ENCODE data around the gene TAL1.

TAL1 gene

GRCh38 chr1:47243910-47244309 lies 11.9 kb upstream of the TAL1 start:
- Histone ChIP-seq H3K27ac (ENCODE audit: low read length) (no peak overlapping the region), H3K27me3 (ENCODE audit: control insufficient read depth in 1 of 2, insufficient read depth in 2 of 2, low read length in 2 of 2) (peaks cover 3 to 15% of the 10 kb centered on the region in 2 donors), H3K36me3 (ENCODE audit: control insufficient read depth in 2 of 2, insufficient read depth in 2 of 2, low read length in 2 of 2) (no peaks in the 10 kb centered on the region), H3K9me3 (ENCODE audit: control insufficient read depth in 2 of 2, low read length in 2 of 2) (no peaks in the 10 kb centered on the region), H3K4me3 (ENCODE audit: low read length in 2 of 2) (no peak overlapping the region), H3K4me1 (ENCODE audit: control insufficient read depth, insufficient read depth, low read length) (no peaks in the 10 kb centered on the region), H3K9ac (ENCODE audit: low read length in 2 of 2) (no peak overlapping the region)

- no peaks in the 10 kb centered on the region for H3K9me3 ChIP-seq (ENCODE audit: control insufficient read depth in 2 of 2, low read length in 2 of 2)
- H3K27ac ChIP-seq (ENCODE audit: low read length), result no peak overlapping the region
- H3K9ac ChIP-seq (ENCODE audit: low read length in 2 of 2), result no peak overlapping the region
- H3K36me3 ChIP-seq (ENCODE audit: control insufficient read depth in 2 of 2, insufficient read depth in 2 of 2, low read length in 2 of 2), result no peaks in the 10 kb centered on the region
- H3K27me3 ChIP-seq (ENCODE audit: control insufficient read depth in 1 of 2, insufficient read depth in 2 of 2, low read length in 2 of 2), result peaks cover 3 to 17% of the 10 kb centered on the region in 2 donors
- H3K4me3 ChIP-seq (ENCODE audit: low read length in 2 of 2), result no peak overlapping the region
- no peaks in the 10 kb centered on the region for H3K4me1 ChIP-seq (ENCODE audit: control insufficient read depth, insufficient read depth, low read length)
These were observed 9.4 kb upstream of the TAL1 start for GRCh38 chr1:47241114-47242113.

- Histone ChIP-seq H3K27me3 (ENCODE audit: control insufficient read depth in 1 of 2, insufficient read depth in 2 of 2, low read length in 2 of 2) (peaks cover 8 to 23% of the 10 kb centered on the region in 2 donors), H3K36me3 (ENCODE audit: control insufficient read depth in 2 of 2, insufficient read depth in 2 of 2, low read length in 2 of 2) (no peaks in the 10 kb centered on the region), H3K9ac (ENCODE audit: low read length in 2 of 2) (no peak overlapping the region), H3K4me3 (ENCODE audit: low read length in 2 of 2) (no peak overlapping the region), H3K4me1 (ENCODE audit: control insufficient read depth, insufficient read depth, low read length) (no peaks in the 10 kb centered on the region), H3K27ac (ENCODE audit: low read length) (no peak overlapping the region), H3K9me3 (ENCODE audit: control insufficient read depth in 2 of 2, low read length in 2 of 2) (no peaks in the 10 kb centered on the region)
These were observed 7.0 kb upstream of the TAL1 start for GRCh38 chr1:47238935-47239592.

GRCh38 chr1:47235806-47236205 lies 3.8 kb upstream of the TAL1 start:
- H3K36me3 ChIP-seq (ENCODE audit: control insufficient read depth in 2 of 2, insufficient read depth in 2 of 2, low read length in 2 of 2), result no peaks in the 10 kb centered on the region
- H3K4me3 ChIP-seq (ENCODE audit: low read length in 2 of 2), result no peak overlapping the region
- H3K27me3 ChIP-seq (ENCODE audit: control insufficient read depth in 1 of 2, insufficient read depth in 2 of 2, low read length in 2 of 2), result peaks cover 36 to 38% of the 10 kb centered on the region in 2 donors
- H3K9me3 ChIP-seq (ENCODE audit: control insufficient read depth in 2 of 2, low read length in 2 of 2), result peaks cover 0 to 2% of the 10 kb centered on the region in 2 donors
- H3K9ac ChIP-seq (ENCODE audit: low read length in 2 of 2), result no peak overlapping the region
- no peak overlapping the region for H3K27ac ChIP-seq (ENCODE audit: low read length)
- peaks cover 10% of the 10 kb centered on the region for H3K4me1 ChIP-seq (ENCODE audit: control insufficient read depth, insufficient read depth, low read length)

- Histone ChIP-seq H3K27me3 (ENCODE audit: control insufficient read depth in 1 of 2, insufficient read depth in 2 of 2, low read length in 2 of 2) (peaks cover 42% of the 10 kb centered on the region in 2 donors), H3K36me3 (ENCODE audit: control insufficient read depth in 2 of 2, insufficient read depth in 2 of 2, low read length in 2 of 2) (no peaks in the 10 kb centered on the region), H3K4me1 (ENCODE audit: control insufficient read depth, insufficient read depth, low read length) (peaks cover 10% of the 10 kb centered on the region), H3K9me3 (ENCODE audit: control insufficient read depth in 2 of 2, low read length in 2 of 2) (peaks cover 0 to 2% of the 10 kb centered on the region in 2 donors), H3K4me3 (ENCODE audit: low read length in 2 of 2) (no peak overlapping the region), H3K9ac (ENCODE audit: low read length in 2 of 2) (no peak overlapping the region), H3K27ac (ENCODE audit: low read length) (no peak overlapping the region)
These were observed 3.2 kb upstream of the TAL1 start for GRCh38 chr1:47235241-47235681.

- peaks cover 0 to 2% of the 10 kb centered on the region in 2 donors for H3K9me3 ChIP-seq (ENCODE audit: control insufficient read depth in 2 of 2, low read length in 2 of 2)
- peaks cover 14% of the 10 kb centered on the region for H3K4me1 ChIP-seq (ENCODE audit: control insufficient read depth, insufficient read depth, low read length)
- no peak overlapping the region for H3K4me3 ChIP-seq (ENCODE audit: low read length in 2 of 2)
- H3K27ac ChIP-seq (ENCODE audit: low read length), result no peak overlapping the region
- no peak overlapping the region for H3K9ac ChIP-seq (ENCODE audit: low read length in 2 of 2)
- H3K27me3 ChIP-seq (ENCODE audit: control insufficient read depth in 1 of 2, insufficient read depth in 2 of 2, low read length in 2 of 2), result peaks cover 62 to 63% of the 10 kb centered on the region in 2 donors
- no peaks in the 10 kb centered on the region for H3K36me3 ChIP-seq (ENCODE audit: control insufficient read depth in 2 of 2, insufficient read depth in 2 of 2, low read length in 2 of 2)
These were observed 1.2 kb upstream of the TAL1 start for GRCh38 chr1:47233186-47233585.

GRCh38 chr1:47231301-47232186 lies 481 bp downstream of the TAL1 start:
- no peaks in the 10 kb centered on the region for H3K36me3 ChIP-seq (ENCODE audit: control insufficient read depth in 2 of 2, insufficient read depth in 2 of 2, low read length in 2 of 2)
- peaks cover 14% of the 10 kb centered on the region for H3K4me1 ChIP-seq (ENCODE audit: control insufficient read depth, insufficient read depth, low read length)
- peak overlapping the region in 1 of 2 donors; percentile 29 for H3K9ac ChIP-seq (ENCODE audit: low read length in 2 of 2)
- peak overlapping the region; percentile 31 for H3K27ac ChIP-seq (ENCODE audit: low read length)
- H3K4me3 ChIP-seq (ENCODE audit: low read length in 2 of 2), result peak overlapping the region; percentile 51 to 66
- H3K9me3 ChIP-seq (ENCODE audit: control insufficient read depth in 2 of 2, low read length in 2 of 2), result peaks cover 0 to 2% of the 10 kb centered on the region in 2 donors
- peaks cover 76 to 79% of the 10 kb centered on the region in 2 donors for H3K27me3 ChIP-seq (ENCODE audit: control insufficient read depth in 1 of 2, insufficient read depth in 2 of 2, low read length in 2 of 2)

- Histone ChIP-seq H3K4me1 (ENCODE audit: control insufficient read depth, insufficient read depth, low read length) (peaks cover 14% of the 10 kb centered on the region), H3K27me3 (ENCODE audit: control insufficient read depth in 1 of 2, insufficient read depth in 2 of 2, low read length in 2 of 2) (peaks cover 80 to 86% of the 10 kb centered on the region in 2 donors), H3K36me3 (ENCODE audit: control insufficient read depth in 2 of 2, insufficient read depth in 2 of 2, low read length in 2 of 2) (no peaks in the 10 kb centered on the region), H3K9me3 (ENCODE audit: control insufficient read depth in 2 of 2, low read length in 2 of 2) (peaks cover 0 to 2% of the 10 kb centered on the region in 2 donors), H3K9ac (ENCODE audit: low read length in 2 of 2) (peak overlapping the region in 1 of 2 donors; percentile 36), H3K27ac (ENCODE audit: low read length) (no peak overlapping the region), H3K4me3 (ENCODE audit: low read length in 2 of 2) (peak overlapping the region in 1 of 2 donors; percentile 66)
These were observed 1.2 kb downstream of the TAL1 start for GRCh38 chr1:47230692-47231300.

- Histone ChIP-seq H3K9me3 (ENCODE audit: control insufficient read depth in 2 of 2, low read length in 2 of 2) (peaks cover 0 to 2% of the 10 kb centered on the region in 2 donors), H3K9ac (ENCODE audit: low read length in 2 of 2) (peak overlapping the region in 1 of 2 donors; percentile 36), H3K36me3 (ENCODE audit: control insufficient read depth in 2 of 2, insufficient read depth in 2 of 2, low read length in 2 of 2) (no peaks in the 10 kb centered on the region), H3K4me1 (ENCODE audit: control insufficient read depth, insufficient read depth, low read length) (peaks cover 19% of the 10 kb centered on the region), H3K4me3 (ENCODE audit: low read length in 2 of 2) (peak overlapping the region in 1 of 2 donors; percentile 66), H3K27me3 (ENCODE audit: control insufficient read depth in 1 of 2, insufficient read depth in 2 of 2, low read length in 2 of 2) (peaks cover 81 to 91% of the 10 kb centered on the region in 2 donors), H3K27ac (ENCODE audit: low read length) (peak overlapping the region; percentile 24)
These were observed 1.9 kb downstream of the TAL1 start for GRCh38 chr1:47229886-47230691.

All from stomach smooth muscle (tissue), 2 donors.